ENCODE results near the gene CHRND. TPM values are rescaled to one million over a fixed set of nuclear protein-coding genes. Genes with fewer than 3 reads are reported as not detected.
A peak's percentile ranks its signal among the peaks of the same experiment; 100 is the strongest.

Gene CHRND
- total and polyA plus RNA-seq, 2 donors (not counting 1 experiment from before 2014, with no cell fraction given) = not detected

DNA sequence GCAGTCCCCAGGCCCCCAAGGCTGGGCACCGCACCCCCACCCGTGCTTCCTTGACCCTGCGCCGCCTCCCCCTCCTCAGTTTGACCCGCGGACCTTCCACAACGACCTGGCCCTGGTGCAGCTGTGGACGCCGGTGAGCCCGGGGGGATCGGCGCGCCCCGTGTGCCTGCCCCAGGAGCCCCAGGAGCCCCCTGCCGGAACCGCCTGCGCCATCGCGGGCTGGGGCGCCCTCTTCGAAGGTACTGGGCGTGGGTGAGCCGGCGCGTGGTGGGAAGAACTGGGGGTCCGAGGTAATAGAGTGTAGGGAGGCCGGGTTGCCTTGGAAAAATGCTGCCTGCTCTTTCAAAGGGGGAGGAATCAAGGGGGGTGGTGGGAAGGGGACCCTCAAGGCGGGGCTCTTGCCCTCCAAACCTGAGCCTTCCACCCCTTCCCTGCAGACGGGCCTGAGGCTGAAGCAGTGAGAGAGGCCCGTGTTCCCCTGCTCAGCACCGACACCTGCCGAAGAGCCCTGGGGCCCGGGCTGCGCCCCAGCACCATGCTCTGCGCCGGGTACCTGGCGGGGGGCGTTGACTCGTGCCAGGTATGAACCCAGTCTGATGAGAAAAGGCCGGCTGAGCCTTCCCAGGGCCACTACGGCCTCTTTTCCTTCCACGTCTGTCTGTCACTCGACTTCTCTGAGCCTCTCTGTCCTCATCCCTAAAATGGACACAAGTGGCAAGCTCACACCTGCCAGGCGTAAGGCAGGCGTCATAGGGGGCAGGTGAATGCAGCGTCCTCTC lies 3.1 kb upstream of the CHRND start:
- Histone ChIP-seq H4K20me1 (ENCODE audit: control insufficient read depth, insufficient read depth, low read length, poor library complexity, severe bottlenecking) (no peaks in the 10 kb centered on the region), H3K4me1 (ENCODE audit: control insufficient read depth in 2 of 2, insufficient read depth in 2 of 2, low read length in 2 of 2) (peaks cover 30 to 32% of the 10 kb centered on the region in 2 donors), H3K79me2 (ENCODE audit: control insufficient read depth, insufficient read depth, low read length) (no peaks in the 10 kb centered on the region), H3K27ac (ENCODE audit: low read length in 2 of 2) (no peak overlapping the region), H3K9ac (ENCODE audit: low read length) (peak overlapping the region; percentile 51), H3K9me3 (ENCODE audit: control extremely low read depth in 1 of 3, control insufficient read depth in 2 of 3, insufficient read depth in 1 of 3, low read length in 2 of 3) (peaks cover 0 to 16% (median 0%) of the 10 kb centered on the region in 3 donors), H3K36me3 (replicated peaks in 1 of 2; ENCODE audit: control extremely low read depth in 1 of 2, control insufficient read depth in 1 of 2, extremely low read depth in 1 of 2, insufficient read depth in 2 of 2, low read length in 1 of 2) (no peaks in the 10 kb centered on the region), H3K4me2 (replicated peaks; ENCODE audit: low read depth, low read length, poor library complexity, severe bottlenecking) (peak overlapping the region; percentile 85), H2AFZ (ENCODE audit: insufficient read depth, low read depth, low read length, poor library complexity, severe bottlenecking) (peak overlapping the region; percentile 64), H3K27me3 (replicated peaks in 1 of 4; ENCODE audit: control extremely low read depth in 1 of 4, control insufficient read depth in 3 of 4, insufficient read depth in 4 of 4, low read length in 3 of 4) (peaks cover 0 to 50% (median 22%) of the 10 kb centered on the region in 4 experiments), H3K4me3 (ENCODE audit: control extremely low read depth in 1 of 5, extremely low read depth in 1 of 5, insufficient read depth in 1 of 5, low read depth in 2 of 5, low read length in 4 of 5) (peak overlapping the region in 3 of 5 experiments; percentile 32 to 58 (median 43))
- no peaks in the 10 kb centered on the region for H3K9me3 Mint-ChIP-seq (ENCODE audit: insufficient read depth)
- WGBS (ENCODE audit: insufficient coverage) = 25% methylated on average over 46 of the region's 46 CpGs
- intact Hi-C loops (cut with micrococcal nuclease) = loop anchor here (5.0 kb wide), 1 partner anchor 616 kb away; no protein-coding TSS in a partner anchor
- ATAC-seq (ENCODE audit: low read depth) (no peak), DNase-seq (peak; percentile 41)
- TF ChIP-seq, protein P1, sequence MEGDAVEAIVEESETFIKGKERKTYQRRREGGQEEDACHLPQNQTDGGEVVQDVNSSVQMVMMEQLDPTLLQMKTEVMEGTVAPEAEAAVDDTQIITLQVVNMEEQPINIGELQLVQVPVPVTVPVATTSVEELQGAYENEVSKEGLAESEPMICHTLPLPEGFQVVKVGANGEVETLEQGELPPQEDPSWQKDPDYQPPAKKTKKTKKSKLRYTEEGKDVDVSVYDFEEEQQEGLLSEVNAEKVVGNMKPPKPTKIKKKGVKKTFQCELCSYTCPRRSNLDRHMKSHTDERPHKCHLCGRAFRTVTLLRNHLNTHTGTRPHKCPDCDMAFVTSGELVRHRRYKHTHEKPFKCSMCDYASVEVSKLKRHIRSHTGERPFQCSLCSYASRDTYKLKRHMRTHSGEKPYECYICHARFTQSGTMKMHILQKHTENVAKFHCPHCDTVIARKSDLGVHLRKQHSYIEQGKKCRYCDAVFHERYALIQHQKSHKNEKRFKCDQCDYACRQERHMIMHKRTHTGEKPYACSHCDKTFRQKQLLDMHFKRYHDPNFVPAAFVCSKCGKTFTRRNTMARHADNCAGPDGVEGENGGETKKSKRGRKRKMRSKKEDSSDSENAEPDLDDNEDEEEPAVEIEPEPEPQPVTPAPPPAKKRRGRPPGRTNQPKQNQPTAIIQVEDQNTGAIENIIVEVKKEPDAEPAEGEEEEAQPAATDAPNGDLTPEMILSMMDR (IDR thresholded peaks at IDR 0.05) = no peak
- ChIA-PET CTCF (interaction anchor here (0.8 to 1.4 kb wide), 6 partner anchors 10 to 615 kb away, joined by 3 to 4 read pairs (median 3); no protein-coding TSS in a partner anchor), POLR2A (no interaction called here)
- peak overlapping the region; percentile 32 for H3K27ac Mint-ChIP-seq
- H3K4me3 Mint-ChIP-seq = peak overlapping the region; percentile 71
- H3K4me1 Mint-ChIP-seq = peaks cover 17% of the 10 kb centered on the region
- H3K27me3 Mint-ChIP-seq = peaks cover 29% of the 10 kb centered on the region

DNA sequence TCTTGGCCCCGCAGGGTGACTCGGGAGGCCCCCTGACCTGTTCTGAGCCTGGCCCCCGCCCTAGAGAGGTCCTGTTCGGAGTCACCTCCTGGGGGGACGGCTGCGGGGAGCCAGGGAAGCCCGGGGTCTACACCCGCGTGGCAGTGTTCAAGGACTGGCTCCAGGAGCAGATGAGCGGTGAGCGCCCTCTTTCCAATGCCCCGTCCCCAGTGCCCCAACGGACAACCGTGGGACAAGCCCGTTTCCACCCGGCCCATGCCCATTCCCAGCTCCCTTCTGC lies 2.6 kb upstream of the CHRND start:
- no peaks in the 10 kb centered on the region for H3K9me3 Mint-ChIP-seq (ENCODE audit: insufficient read depth)
- ATAC-seq (ENCODE audit: low read depth) = no peak
- Histone ChIP-seq H4K20me1 (ENCODE audit: control insufficient read depth, insufficient read depth, low read length, poor library complexity, severe bottlenecking) (no peaks in the 10 kb centered on the region), H3K4me1 (ENCODE audit: control insufficient read depth in 2 of 2, insufficient read depth in 2 of 2, low read length in 2 of 2) (peaks cover 30 to 32% of the 10 kb centered on the region in 2 donors), H3K4me2 (replicated peaks; ENCODE audit: low read depth, low read length, poor library complexity, severe bottlenecking) (peak overlapping the region; percentile 85), H2AFZ (ENCODE audit: insufficient read depth, low read depth, low read length, poor library complexity, severe bottlenecking) (peak overlapping the region; percentile 58), H3K9me3 (ENCODE audit: control extremely low read depth in 1 of 3, control insufficient read depth in 2 of 3, insufficient read depth in 1 of 3, low read length in 2 of 3) (peaks cover 0 to 16% (median 0%) of the 10 kb centered on the region in 3 donors), H3K9ac (ENCODE audit: low read length) (no peak overlapping the region), H3K27me3 (replicated peaks in 1 of 4; ENCODE audit: control extremely low read depth in 1 of 4, control insufficient read depth in 3 of 4, insufficient read depth in 4 of 4, low read length in 3 of 4) (peaks cover 0 to 50% (median 22%) of the 10 kb centered on the region in 4 experiments), H3K36me3 (replicated peaks in 1 of 2; ENCODE audit: control extremely low read depth in 1 of 2, control insufficient read depth in 1 of 2, extremely low read depth in 1 of 2, insufficient read depth in 2 of 2, low read length in 1 of 2) (no peaks in the 10 kb centered on the region), H3K79me2 (ENCODE audit: control insufficient read depth, insufficient read depth, low read length) (no peaks in the 10 kb centered on the region), H3K27ac (ENCODE audit: low read length in 2 of 2) (no peak overlapping the region), H3K4me3 (ENCODE audit: control extremely low read depth in 1 of 5, extremely low read depth in 1 of 5, insufficient read depth in 1 of 5, low read depth in 2 of 5, low read length in 4 of 5) (no peak overlapping the region)
- 21% methylated on average over 16 of the region's 16 CpGs for WGBS (ENCODE audit: insufficient coverage)
- H3K27ac Mint-ChIP-seq = no peak overlapping the region
- peak overlapping the region; percentile 71 for H3K4me3 Mint-ChIP-seq
- peak; percentile 36 for DNase-seq
- H3K27me3 Mint-ChIP-seq = peaks cover 35% of the 10 kb centered on the region
- CTCF ChIA-PET = interaction anchor here (1.0 to 1.4 kb wide), 3 partner anchors 12 to 77 kb away, joined by 3 to 4 read pairs (median 3); no protein-coding TSS in a partner anchor
- H3K4me1 Mint-ChIP-seq = peaks cover 17% of the 10 kb centered on the region
- intact Hi-C loops (cut with micrococcal nuclease) = loop anchor here (5.0 kb wide), 1 partner anchor 616 kb away; no protein-coding TSS in a partner anchor
- TF ChIP-seq, protein P1 (IDR thresholded peaks at IDR 0.05) = no peak
- no peak for TF ChIP-seq EZH2 (IDR thresholded peaks at IDR 0.05; ENCODE audit: borderline replicate concordance, insufficient read depth, low read depth, low read length, poor library complexity, severe bottlenecking)
- POLR2A ChIA-PET = no interaction called here
